GM18867 (cell line): Measurements from ENCODE around the gene ANXA9.

Experiments
- ATAC-seq: cut with Tn5 transposase; IDR thresholded peaks from one replicate; pipeline ENCODE4 v1.9.1; 2021; ENCODE audit warnings: mild to moderate bottlenecking, moderate library complexity; ENCODE audit not compliant: unreplicated experiment

Gene ANXA9

GRCh38 chr1:150974580-150975478, 7.3 kb upstream of the ANXA9 start, which contains the start of gene CERS2:
TSS of gene CERS2 (minus strand) at chr1:150974835. CDS start at chr1:150969090, 5,745 bp downstream.
- peak; percentile 56 for ATAC-seq

GRCh38 chr1:150976401-150976821, 5.7 kb upstream of the ANXA9 start:
- no peak for ATAC-seq

GRCh38 chr1:150976879-150977694, 5.0 kb upstream of the ANXA9 start:
- ATAC-seq, result no peak

GRCh38 chr1:150979092-150980056, 2.7 kb upstream of the ANXA9 start:
- peak; percentile 38 for ATAC-seq

- ATAC-seq, result no peak
These were observed 801 bp upstream of the ANXA9 start for GRCh38 chr1:150981177-150981804.

GRCh38 chr1:150985179-150985825, 3.2 kb downstream of the ANXA9 start:
- ATAC-seq, result no peak

GRCh38 chr1:150987924-150988323, 5.8 kb downstream of the ANXA9 start:
- no peak for ATAC-seq

GRCh38 chr1:150992626-150993025, 10.5 kb downstream of the ANXA9 start:
- ATAC-seq, result no peak

GRCh38 chr1:150994248-150994647, 12.2 kb downstream of the ANXA9 start:
- ATAC-seq, result no peak

GRCh38 chr1:150995460-150995859, 13.4 kb downstream of the ANXA9 start:
- no peak for ATAC-seq

GRCh38 chr1:150995896-150996295, 13.8 kb downstream of the ANXA9 start:
- ATAC-seq, result no peak

- ATAC-seq, result no peak
These were observed 15.2 kb downstream of the ANXA9 start for GRCh38 chr1:150997126-150997872.

GRCh38 chr1:150997949-150998348, 15.9 kb downstream of the ANXA9 start:
- ATAC-seq, result no peak

GRCh38 chr1:150999051-150999674, 17.1 kb downstream of the ANXA9 start:
- no peak for ATAC-seq

GRCh38 chr1:150999926-151000325, 17.8 kb downstream of the ANXA9 start:
- ATAC-seq, result no peak

GRCh38 chr1:151000408-151000807, 18.3 kb downstream of the ANXA9 start:
- ATAC-seq, result no peak

GRCh38 chr1:151001602-151002001, 19.5 kb downstream of the ANXA9 start:
- ATAC-seq, result no peak

- no peak for ATAC-seq
These were observed 20.0 kb downstream of the ANXA9 start for GRCh38 chr1:151002051-151002450.
